ENCODE data around the gene NUP210.
"Not testable (repeated sequence)": the region's sequence is repeated elsewhere in the genome, so short reads cannot be mapped to it uniquely, and the experiment has no call there.

The NUP210 gene

DNA sequence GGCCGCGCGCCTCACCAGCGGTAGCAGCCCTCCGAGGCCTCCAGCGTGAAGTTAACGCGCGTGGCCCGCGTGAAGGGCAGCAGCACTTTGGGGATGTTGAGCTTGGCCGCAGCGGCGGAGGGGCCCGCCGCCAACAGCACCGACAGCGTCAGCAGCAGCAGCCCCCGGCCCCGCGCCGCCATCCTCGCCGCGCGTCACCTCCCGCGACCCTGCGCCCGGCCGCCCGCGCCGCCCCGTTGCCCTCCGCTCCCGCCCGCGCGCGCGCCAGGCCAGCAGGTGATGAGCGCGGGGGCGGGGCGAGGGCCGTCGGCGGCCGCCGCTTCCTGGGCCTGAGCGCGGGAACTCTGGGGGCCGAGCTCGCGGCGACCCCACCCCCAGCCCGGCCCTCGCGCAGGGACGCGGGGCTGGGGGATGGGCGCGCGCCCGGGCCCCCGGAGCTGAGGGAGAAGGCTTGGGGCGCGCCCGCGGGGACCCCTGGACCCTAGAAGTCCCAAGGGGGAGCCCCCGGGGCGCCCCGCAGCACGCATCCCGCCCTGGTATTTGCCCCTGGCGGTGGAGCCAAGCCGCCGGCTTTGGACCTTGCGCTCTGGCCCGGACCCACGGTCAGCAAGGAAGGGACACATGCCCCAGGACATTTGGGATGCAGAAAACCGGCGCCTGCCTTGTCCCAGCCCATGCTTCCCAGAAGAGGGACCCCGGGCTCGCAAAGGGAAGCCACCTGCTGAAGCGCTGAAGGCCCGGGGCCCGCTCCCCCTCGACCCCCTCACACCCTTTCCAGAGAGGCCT, at the start of gene NUP210:
Gene NUP210 (minus strand): TSS at position 278 of the 786 bp plus-strand sequence. CDS start 96 bp downstream, at position 182.
- peak in 1 of 2 experiments; percentile 8 for DNase-seq

GRCh38 chr3:13466781-13467180, 46.7 kb upstream of the NUP210 start:
- no peak for DNase-seq

DNA sequence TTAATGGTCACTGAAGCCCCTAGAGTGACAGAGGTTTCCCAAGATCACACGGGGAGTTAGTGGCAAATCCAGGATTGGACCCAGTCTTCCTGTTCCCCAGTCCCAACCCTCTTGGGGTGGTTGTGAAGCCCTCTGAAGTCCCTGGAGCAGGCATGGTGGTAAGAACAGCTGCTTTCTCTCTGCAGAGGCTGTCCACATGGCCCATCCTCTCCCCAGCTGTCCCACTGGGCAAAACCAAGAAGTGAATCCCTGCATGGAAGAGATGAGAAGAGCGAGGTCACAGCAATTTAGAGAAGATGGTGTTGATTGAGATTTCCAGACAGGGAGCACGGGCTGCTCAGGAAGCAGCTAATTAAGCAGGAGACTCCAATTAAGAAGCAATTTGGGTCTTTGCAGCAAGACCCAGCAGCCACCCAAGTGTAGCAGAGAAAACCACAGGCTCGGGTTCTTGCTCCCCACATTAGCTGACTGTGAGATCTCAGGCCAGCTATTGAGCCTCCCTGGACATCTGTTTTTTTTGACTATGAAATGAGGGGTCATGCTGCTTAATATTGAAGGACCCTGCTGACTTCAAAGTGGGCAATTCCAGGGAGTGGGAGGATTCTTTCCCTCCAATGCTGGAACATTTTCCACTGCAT, 45.2 kb upstream of the NUP210 start:
- no peak for DNase-seq

- DNase-seq: no peak
These were observed 43.7 kb upstream of the NUP210 start for GRCh38 chr3:13463618-13464400.

DNA sequence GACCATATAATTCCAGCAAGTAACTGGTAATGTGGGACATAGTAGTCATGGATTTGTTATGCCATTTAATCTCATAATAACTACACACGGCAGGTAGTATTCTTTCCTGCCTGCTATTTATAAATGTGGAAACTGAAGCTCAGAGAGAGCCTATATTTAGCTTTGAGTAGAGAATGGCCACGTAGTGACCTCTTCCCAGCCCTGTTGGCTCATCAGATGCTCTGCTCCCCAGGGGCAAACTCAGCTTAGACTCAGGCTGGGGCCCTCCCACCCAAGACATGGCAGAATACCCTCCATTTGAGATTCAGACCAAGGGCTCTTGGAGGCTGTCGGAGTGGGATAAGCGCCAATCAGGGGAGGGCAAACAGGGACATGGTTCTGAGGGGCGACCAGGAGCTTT, 42.7 kb upstream of the NUP210 start:
- DNase-seq: no peak

GRCh38 chr3:13462125-13462629, 42.1 kb upstream of the NUP210 start:
- DNase-seq: no peak

DNA sequence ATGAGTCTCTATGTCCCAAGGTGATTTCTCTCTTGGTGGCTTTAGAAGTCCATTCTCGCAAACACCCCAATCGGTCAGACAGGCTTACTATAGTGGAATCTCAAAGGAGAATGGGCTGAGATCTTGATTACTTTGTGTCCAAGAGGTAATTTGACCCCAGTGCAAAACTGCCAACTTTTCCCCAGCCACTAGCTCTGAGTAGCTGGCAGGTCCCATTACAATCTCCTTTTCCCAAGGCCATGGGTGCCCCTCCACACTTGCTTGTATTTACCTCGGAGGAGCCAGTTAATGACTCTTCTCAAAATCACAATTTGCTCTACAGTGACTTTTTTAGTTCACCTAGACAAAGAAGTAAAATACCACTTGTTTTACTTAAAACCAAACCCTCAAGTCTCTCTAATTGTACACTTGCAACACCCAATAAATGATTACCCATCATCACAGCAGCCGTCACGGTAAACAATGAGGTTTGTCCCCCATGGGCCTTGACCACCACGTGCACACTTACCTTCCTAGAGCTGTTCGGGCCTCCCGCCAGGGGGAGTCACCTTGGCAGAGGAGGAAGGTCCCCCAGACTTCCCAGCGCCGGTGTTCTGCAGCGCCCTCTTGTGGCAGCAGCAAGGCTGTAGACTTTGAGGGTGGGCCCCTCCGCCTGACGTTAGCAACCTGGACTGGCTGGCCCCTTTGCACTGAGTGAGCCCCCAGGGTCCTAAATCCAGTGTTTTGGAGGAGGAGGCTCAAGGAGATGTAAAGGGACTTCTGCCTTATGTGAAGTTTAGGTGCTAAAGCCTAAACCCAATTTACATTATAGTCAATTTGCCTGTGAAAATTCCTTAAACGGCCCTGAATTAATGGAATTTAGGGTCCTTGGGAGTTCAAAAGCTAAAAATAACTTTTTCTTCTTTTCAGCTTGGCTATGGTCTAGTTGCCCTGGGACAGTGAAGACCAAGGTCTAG, 41.3 kb upstream of the NUP210 start:
- peak in 1 of 2 experiments; percentile 18 for DNase-seq

GRCh38 chr3:13460341-13460736, 40.2 kb upstream of the NUP210 start:
- no peak for DNase-seq

GRCh38 chr3:13459605-13460340, 39.7 kb upstream of the NUP210 start:
- DNase-seq: no peak

DNA sequence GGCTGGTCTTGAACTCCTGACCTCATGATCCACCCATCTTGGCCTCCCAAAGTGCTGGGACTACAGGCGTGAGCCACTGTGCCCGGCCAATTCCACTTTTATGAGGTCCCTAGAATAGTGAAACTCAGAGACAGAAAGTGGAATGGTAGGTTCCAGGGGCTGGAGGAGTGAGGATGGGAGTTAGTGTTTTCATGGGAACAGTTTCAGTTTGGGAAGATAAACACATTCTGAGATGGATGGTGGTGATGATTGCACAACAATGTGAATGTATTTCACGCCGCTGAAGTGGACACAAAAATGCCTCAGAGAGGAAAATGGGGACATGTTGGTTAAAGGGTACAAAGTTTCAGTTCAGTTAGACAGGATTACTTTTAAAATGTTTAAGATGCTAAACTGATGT, 37.5 kb upstream of the NUP210 start:
- DNase-seq: no peak

- no peak for DNase-seq
These were observed 35.5 kb upstream of the NUP210 start for GRCh38 chr3:13455644-13456043.

- no peak for DNase-seq
These were observed 32.6 kb upstream of the NUP210 start for GRCh38 chr3:13452490-13453335.

- DNase-seq: no peak
These were observed 31.2 kb upstream of the NUP210 start for GRCh38 chr3:13451301-13451673.

- not testable (repeated sequence) for DNase-seq
These were observed 22.8 kb upstream of the NUP210 start for GRCh38 chr3:13442882-13443281.

DNA sequence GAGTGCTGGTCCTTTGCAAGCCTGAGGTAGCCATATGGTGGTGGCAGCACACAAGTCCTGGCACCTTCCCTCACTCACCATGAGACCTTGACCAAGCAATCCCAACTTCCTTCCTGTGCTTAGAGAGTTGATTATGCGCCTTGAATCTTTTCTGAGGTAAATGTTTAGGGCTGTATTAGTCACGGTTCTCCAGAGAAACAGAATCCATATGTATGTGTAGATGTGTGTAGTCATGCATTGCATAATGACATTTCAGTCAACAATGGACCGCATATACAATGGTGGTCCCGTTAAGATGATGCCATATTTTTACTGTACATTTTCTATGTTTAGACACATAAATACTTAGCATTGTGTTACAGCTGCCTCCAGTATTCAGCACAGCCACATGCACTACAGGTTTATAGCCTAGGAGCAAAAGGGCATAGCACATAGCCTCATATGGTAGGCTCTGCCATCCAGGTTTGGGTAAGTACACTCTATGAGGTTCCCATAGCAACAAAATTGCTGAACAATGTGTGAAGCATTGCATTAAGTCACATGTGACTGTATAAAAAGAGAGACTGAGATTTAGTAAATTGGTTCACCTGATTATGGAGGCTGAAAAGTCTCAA, 20.2 kb upstream of the NUP210 start:
- no peak for DNase-seq

DNA sequence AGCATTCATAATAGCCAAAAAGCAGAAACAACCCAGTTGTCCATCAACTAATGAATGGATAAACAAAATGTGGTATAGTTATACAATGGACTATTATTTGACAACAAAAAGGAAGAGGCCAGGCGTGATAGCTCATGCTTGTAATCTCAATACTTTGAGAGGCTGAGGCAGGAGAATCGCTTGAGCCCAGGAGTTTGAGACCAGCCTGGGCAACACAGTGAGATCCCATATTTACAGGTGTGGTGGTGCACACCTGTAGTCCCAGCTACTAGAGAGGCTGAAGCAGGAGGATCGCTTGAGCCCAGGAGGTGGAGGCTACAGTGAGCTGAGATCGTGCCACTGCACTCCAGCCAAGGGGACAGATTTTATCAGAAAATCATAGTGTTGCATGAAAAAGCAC, 16.1 kb upstream of the NUP210 start:
- DNase-seq: not testable (repeated sequence)

DNA sequence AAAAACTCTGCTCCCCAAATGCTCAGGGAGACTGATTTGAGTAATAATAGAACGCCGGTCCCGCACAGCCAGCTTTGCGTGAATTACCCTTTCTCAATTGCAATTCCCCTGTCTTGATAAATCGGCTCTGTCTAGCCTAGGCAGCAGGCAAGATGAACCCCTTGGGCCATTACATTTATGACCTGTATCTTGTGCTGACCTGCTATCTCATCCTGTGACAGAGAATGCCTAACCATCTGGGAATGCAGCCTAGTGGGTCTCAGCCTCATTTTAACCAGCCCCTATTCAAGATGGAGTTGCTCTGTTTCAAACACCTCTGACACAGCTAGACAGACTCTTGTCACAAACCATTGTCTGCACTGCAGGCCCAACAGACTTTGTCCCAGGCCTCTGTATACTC, 13.8 kb upstream of the NUP210 start:
- DNase-seq: no peak

DNA sequence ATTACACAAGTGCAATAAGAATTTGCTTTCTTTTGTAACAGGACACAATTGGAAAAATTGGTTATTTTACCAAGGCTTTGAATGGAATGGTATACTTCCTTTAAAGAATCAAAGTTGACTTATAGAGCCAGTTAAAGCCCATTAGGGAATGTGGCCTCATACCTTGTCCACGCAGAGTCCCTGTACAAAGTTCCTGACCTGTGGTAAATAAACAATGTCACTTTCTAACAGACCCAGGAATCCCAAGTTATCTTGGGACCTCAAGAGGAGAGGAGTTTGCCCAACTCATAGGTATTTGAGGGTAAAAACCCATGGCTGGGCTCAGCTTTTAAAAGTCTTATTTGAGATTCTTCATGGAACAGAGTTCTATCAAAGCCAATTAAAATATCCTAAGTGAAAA, 12.0 kb upstream of the NUP210 start:
- no peak for DNase-seq

DNA sequence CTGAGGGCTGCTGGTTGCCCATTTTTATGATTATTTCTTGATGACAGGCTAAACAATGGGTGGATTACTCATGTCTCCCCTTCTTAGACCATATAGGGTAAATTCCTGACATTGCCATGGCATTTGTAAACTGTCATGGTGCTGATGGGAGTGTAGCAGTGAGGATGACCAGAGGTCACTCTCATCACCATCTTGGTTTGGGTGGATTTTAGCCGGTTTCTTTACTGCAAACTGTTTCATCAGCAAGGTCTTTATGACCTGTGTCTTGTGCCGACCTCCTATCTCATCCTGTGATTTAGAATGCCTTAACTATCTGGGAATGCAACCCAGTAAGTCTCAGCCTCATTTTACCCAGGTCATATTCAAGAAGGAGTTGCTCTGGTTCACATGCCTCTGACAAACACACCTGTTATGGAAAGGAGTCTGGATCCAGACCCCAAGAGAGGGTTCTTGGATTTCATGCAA, 10.3 kb upstream of the NUP210 start:
- DNase-seq: not testable (repeated sequence)

All from NCI-H187 (cell line).